Loucy (cell line): ENCODE measurements around the gene XG.

Source experiments
- H2AFZ ChIP-seq: fragments of 200-600 bp; sonication (generic); 2 replicates; pipeline ENCODE4 v1.6.0; 2016; ENCODE audit warnings: antibody characterized with exemption, mild to moderate bottlenecking, low read length, moderate library complexity
- H3F3A ChIP-seq: fragments of 200-600 bp; 2 replicates; pipeline ENCODE4 v1.6.0; 2016; ENCODE audit warnings: antibody characterized with exemption, low read depth, mild to moderate bottlenecking
- H3K27me3 ChIP-seq: fragments of 200-600 bp; sonication (generic); 2 replicates; pipeline ENCODE4 v1.6.1; 2014; ENCODE audit warnings: low read length, mild to moderate bottlenecking; ENCODE audit not compliant: insufficient read depth, poor library complexity, severe bottlenecking
- H3K36me3 ChIP-seq: fragments of 200-600 bp; sonication (generic); 2 replicates; pipeline ENCODE4 v1.6.1; 2016; ENCODE audit warnings: low read length; ENCODE audit not compliant: insufficient read depth
- H3K4me1 ChIP-seq: fragments of 200-600 bp; sonication (generic); 2 replicates; pipeline ENCODE4 v1.5.1; 2014; ENCODE audit warnings: low read length, mild to moderate bottlenecking; ENCODE audit not compliant: insufficient read depth, poor library complexity, severe bottlenecking
- H3K4me2 ChIP-seq: fragments of 200-600 bp; sonication (generic); 2 replicates; pipeline ENCODE4 v1.6.0; 2014; ENCODE audit warnings: antibody characterized with exemption, low read length, low read depth, mild to moderate bottlenecking; ENCODE audit not compliant: poor library complexity, severe bottlenecking
- H3K4me3 ChIP-seq: fragments of 200-600 bp; sonication (generic); 2 replicates; pipeline ENCODE4 v1.5.1; 2014; ENCODE audit warnings: low read length, mild to moderate bottlenecking, mixed read lengths; ENCODE audit not compliant: poor library complexity, severe bottlenecking
- H3K79me2 ChIP-seq: fragments of 200-600 bp; sonication (generic); 2 replicates; pipeline ENCODE4 v1.6.1; 2014; ENCODE audit warnings: low read length; ENCODE audit not compliant: insufficient read depth
- H3K9ac ChIP-seq: fragments of 200-600 bp; sonication (generic); 2 replicates; pipeline ENCODE4 v1.6.0; 2014; ENCODE audit warnings: mild to moderate bottlenecking, low read depth, low read length, moderate library complexity; ENCODE audit not compliant: poor library complexity, severe bottlenecking
- H3K9me2 ChIP-seq: fragments of 200-600 bp; sonication (generic); replicated peaks from 2 replicates; pipeline ENCODE4 v1.6.1; 2016; ENCODE audit warnings: low read depth, low read length, mixed read lengths
- H3K9me3 ChIP-seq: fragments of 200-600 bp; sonication (generic); 2 replicates; pipeline ENCODE4 v1.6.1; 2014; ENCODE audit warnings: mild to moderate bottlenecking, antibody characterized with exemption, low read length, low read depth; ENCODE audit not compliant: insufficient read depth
- H4K20me1 ChIP-seq: fragments of 200-600 bp; sonication (generic); 2 replicates; pipeline ENCODE4 v1.6.0; 2014; ENCODE audit warnings: antibody characterized with exemption, low read length, mild to moderate bottlenecking; ENCODE audit not compliant: insufficient read depth, poor library complexity, severe bottlenecking
- EZH2phosphoT487 ChIP-seq: fragments of 200-600 bp; IDR thresholded peaks from 2 replicates; pipeline ENCODE4 v1.6.1; 2018; ENCODE audit warnings: antibody characterized with exemption, mild to moderate bottlenecking, moderate library complexity, borderline replicate concordance
- TF ChIP-seq, protein P1 (sequence below): fragments of 200-600 bp; sonication (generic); conservative IDR thresholded peaks from 2 replicates; pipeline ENCODE4 v1.5.1; 2014; ENCODE audit warnings: mild to moderate bottlenecking, antibody characterized with exemption, low read length

The XG gene

GRCh38 chrX:2829469-2830246, 77.8 kb downstream of the XG start:
- no peaks in the 10 kb centered on the region for H3K36me3 ChIP-seq
- no peaks in the 10 kb centered on the region for H3K9me3 ChIP-seq
- no peaks in the 10 kb centered on the region for H3F3A ChIP-seq
- no peak overlapping the region for H3K9ac ChIP-seq
- H4K20me1 ChIP-seq, result no peaks in the 10 kb centered on the region
- TF ChIP-seq EZH2phosphoT487, result no peak
- TF ChIP-seq, protein P1, sequence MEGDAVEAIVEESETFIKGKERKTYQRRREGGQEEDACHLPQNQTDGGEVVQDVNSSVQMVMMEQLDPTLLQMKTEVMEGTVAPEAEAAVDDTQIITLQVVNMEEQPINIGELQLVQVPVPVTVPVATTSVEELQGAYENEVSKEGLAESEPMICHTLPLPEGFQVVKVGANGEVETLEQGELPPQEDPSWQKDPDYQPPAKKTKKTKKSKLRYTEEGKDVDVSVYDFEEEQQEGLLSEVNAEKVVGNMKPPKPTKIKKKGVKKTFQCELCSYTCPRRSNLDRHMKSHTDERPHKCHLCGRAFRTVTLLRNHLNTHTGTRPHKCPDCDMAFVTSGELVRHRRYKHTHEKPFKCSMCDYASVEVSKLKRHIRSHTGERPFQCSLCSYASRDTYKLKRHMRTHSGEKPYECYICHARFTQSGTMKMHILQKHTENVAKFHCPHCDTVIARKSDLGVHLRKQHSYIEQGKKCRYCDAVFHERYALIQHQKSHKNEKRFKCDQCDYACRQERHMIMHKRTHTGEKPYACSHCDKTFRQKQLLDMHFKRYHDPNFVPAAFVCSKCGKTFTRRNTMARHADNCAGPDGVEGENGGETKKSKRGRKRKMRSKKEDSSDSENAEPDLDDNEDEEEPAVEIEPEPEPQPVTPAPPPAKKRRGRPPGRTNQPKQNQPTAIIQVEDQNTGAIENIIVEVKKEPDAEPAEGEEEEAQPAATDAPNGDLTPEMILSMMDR, result no peak
- H3K27me3 ChIP-seq, result no peaks in the 10 kb centered on the region
- H3K4me3 ChIP-seq, result no peak overlapping the region
- no peak overlapping the region for H3K4me2 ChIP-seq
- no peaks in the 10 kb centered on the region for H3K4me1 ChIP-seq
- no peak overlapping the region for H2AFZ ChIP-seq
- H3K79me2 ChIP-seq, result no peaks in the 10 kb centered on the region
- no peaks in the 10 kb centered on the region for H3K9me2 ChIP-seq

DNA sequence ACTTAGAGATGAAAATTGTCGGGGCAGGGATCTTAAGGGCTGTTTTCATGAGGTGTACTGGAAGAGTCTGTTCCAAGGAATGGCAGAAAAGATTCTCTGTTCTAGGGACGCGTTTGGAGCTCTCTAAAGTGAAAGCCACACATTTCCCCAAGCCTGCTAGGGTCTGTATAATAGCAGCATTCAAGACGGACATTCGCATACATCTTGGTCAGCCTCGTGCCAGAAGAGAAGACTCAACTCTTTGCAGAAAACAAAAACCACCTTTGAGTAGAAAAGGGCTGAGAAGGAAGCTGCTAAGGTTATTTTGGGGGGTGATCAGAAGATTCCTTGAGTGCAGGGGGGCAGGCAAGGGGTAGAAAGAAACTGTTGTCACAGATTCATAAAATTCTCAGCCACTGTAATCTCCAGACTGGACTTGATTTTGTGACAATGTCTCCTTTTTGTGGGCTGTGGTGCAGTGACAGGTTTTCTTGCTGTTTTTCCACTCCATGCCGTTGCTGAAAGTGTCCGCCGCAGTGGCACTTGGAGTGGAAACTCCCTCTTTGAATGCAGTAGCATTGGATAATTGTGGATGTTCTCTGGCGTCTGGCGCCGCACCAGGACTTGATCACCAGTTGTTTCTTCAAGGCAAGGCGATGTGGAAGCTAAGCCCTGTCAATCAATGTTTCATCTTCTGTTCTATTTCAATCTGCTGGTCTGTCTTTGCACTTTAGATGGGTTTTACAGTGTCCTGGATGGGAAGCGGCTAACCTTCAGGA, 79.8 kb downstream of the XG start:
- Histone ChIP-seq H3K4me1 (no peaks in the 10 kb centered on the region), H3K27me3 (no peaks in the 10 kb centered on the region), H3K9me2 (no peaks in the 10 kb centered on the region), H3K36me3 (no peaks in the 10 kb centered on the region), H3K9me3 (no peaks in the 10 kb centered on the region), H3F3A (no peaks in the 10 kb centered on the region), H3K79me2 (no peaks in the 10 kb centered on the region), H2AFZ (no peak overlapping the region), H4K20me1 (no peaks in the 10 kb centered on the region), H3K4me2 (no peak overlapping the region), H3K4me3 (no peak overlapping the region), H3K9ac (no peak overlapping the region)
- TF ChIP-seq, protein P1, result no peak
- no peak for TF ChIP-seq EZH2phosphoT487

- Histone ChIP-seq H4K20me1 (no peaks in the 10 kb centered on the region), H3K36me3 (no peaks in the 10 kb centered on the region), H3K4me3 (no peak overlapping the region), H3K4me2 (no peak overlapping the region), H3F3A (no peaks in the 10 kb centered on the region), H3K9me3 (no peaks in the 10 kb centered on the region), H2AFZ (no peak overlapping the region), H3K79me2 (no peaks in the 10 kb centered on the region), H3K9ac (no peak overlapping the region), H3K9me2 (no peaks in the 10 kb centered on the region), H3K27me3 (no peaks in the 10 kb centered on the region), H3K4me1 (no peaks in the 10 kb centered on the region)
- no peak for TF ChIP-seq EZH2phosphoT487
- TF ChIP-seq, protein P1, result no peak
These were observed 86.1 kb downstream of the XG start for GRCh38 chrX:2837961-2838360.
